HepG2 (cell line): ENCODE results near the gene VPS37D. TPM values are rescaled to one million over a fixed set of nuclear protein-coding genes. Genes with fewer than 3 reads are reported as not detected.

Experiments
- ATF7-NPFF ChIP-seq: sonication (generic); formaldehyde crosslinking; IDR thresholded peaks from 2 replicates; pipeline ENCODE4 v1.8.1; 2023; ENCODE audit warnings: mild to moderate bottlenecking, low read depth, missing genetic modification reagents, moderate library complexity
- ATRX ChIP-seq: sonication (generic); formaldehyde crosslinking; IDR thresholded peaks from 2 replicates; pipeline ENCODE4 v1.4.0; 2020; ENCODE audit warnings: missing genetic modification reagents, borderline replicate concordance
- CAMTA2 ChIP-seq: sonication (generic); formaldehyde crosslinking; IDR thresholded peaks from 2 replicates; pipeline ENCODE4 v1.4.0; 2020; ENCODE audit warnings: mild to moderate bottlenecking, missing genetic modification reagents, borderline replicate concordance
- ELF3 ChIP-seq: IDR thresholded peaks from 2 replicates; pipeline ENCODE4 v1.6.1; 2016; ENCODE audit warnings: missing genetic modification reagents, missing compliant biosample characterization
- FLYWCH1 ChIP-seq: sonication (generic); formaldehyde crosslinking; IDR thresholded peaks from 2 replicates; pipeline ENCODE4 v1.8.1; 2023; ENCODE audit warnings: mild to moderate bottlenecking, missing genetic modification reagents
- FOSL1 ChIP-seq: sonication (generic); formaldehyde crosslinking; IDR thresholded peaks from 2 replicates; pipeline ENCODE4 v1.9.0; 2021; ENCODE audit warnings: missing genetic modification reagents, borderline replicate concordance
- GABPA ChIP-seq, 2 experiments: IDR thresholded peaks; 2 replicates each; pipeline ENCODE4 v1.6.1; 2011 to 2016; ENCODE audit warnings: low read depth in 2 of 2, low read length in 1 of 2, missing biosample characterization in 1 of 2, missing genetic modification characterization in 1 of 2
- HNRNPH1 ChIP-seq: fragments of 200-400 bp; formaldehyde crosslinking; optimal IDR thresholded peaks from 2 replicates; pipeline ENCODE3; 2017; ENCODE audit warnings: mild to moderate bottlenecking, low read depth, low read length
- KDM2A ChIP-seq: sonication (generic); formaldehyde crosslinking; IDR thresholded peaks from 2 replicates; pipeline ENCODE4 v1.4.0; 2020; ENCODE audit warnings: low read depth, missing genetic modification reagents, borderline replicate concordance
- MAFG ChIP-seq: sonication (generic); formaldehyde crosslinking; IDR thresholded peaks from 2 replicates; pipeline ENCODE4 v1.5.1; 2020; ENCODE audit warnings: mild to moderate bottlenecking, missing genetic modification reagents
- MED8 ChIP-seq: sonication (generic); formaldehyde crosslinking; IDR thresholded peaks from 2 replicates; pipeline ENCODE4 v1.8.1; 2023; ENCODE audit warnings: mild to moderate bottlenecking, missing genetic modification reagents; ENCODE audit not compliant: insufficient replicate concordance
- MEIS1 ChIP-seq: sonication (generic); formaldehyde crosslinking; IDR thresholded peaks from 2 replicates; pipeline ENCODE4 v1.9.0; 2021; ENCODE audit warnings: mild to moderate bottlenecking, missing genetic modification reagents, moderate library complexity, borderline replicate concordance
- PPARG ChIP-seq: conservative IDR thresholded peaks from 2 replicates; pipeline ENCODE4 v1.6.1; 2016; ENCODE audit warnings: missing biosample characterization, missing genetic modification reagents
- SMAD3 ChIP-seq: sonication (generic); formaldehyde crosslinking; IDR thresholded peaks from 2 replicates; pipeline ENCODE4 v1.4.0; 2020; ENCODE audit warnings: missing genetic modification reagents
- YY1 ChIP-seq: IDR thresholded peaks from 2 replicates; pipeline ENCODE4 v1.6.1; 2011; ENCODE audit warnings: low read length, low read depth, moderate library complexity, mild to moderate bottlenecking; ENCODE audit not compliant: insufficient read depth, insufficient replicate concordance
- ZNF451 ChIP-seq: sonication (generic); formaldehyde crosslinking; IDR thresholded peaks from 2 replicates; pipeline ENCODE4 v1.5.0; 2020; ENCODE audit warnings: mild to moderate bottlenecking, missing genetic modification reagents
- ZNF577 ChIP-seq: sonication (generic); formaldehyde crosslinking; IDR thresholded peaks from 2 replicates; pipeline ENCODE4 v1.4.0; 2020; ENCODE audit warnings: mild to moderate bottlenecking, low read depth, missing genetic modification reagents, borderline replicate concordance
- polyA plus RNA-seq, 8 experiments: library from polyadenylated mRNA; depleted of rRNA in 3 of 8; stranded (reverse) in 7 of 8; unstranded in 1 of 8; fragments of >200 nt; fragmentation: Illumina TruSeq in 4 of 8; extraction: Trizol in 4 of 8; gene quantifications; 2 replicates each; pipeline versions ENCODE4 v1.2.1 to v1.2.3, GENCODE V29; 2011 to 2016; ENCODE audit warnings: low read depth in 4 of 8, missing spikeins in 1 of 8, mixed read lengths in 1 of 8; ENCODE audit not compliant: insufficient read depth in 1 of 8
- total RNA-seq, 5 experiments: library from RNA; depleted of rRNA; stranded (reverse); fragments of >200 nt; fragmentation: Illumina TruSeq; extraction: Trizol; gene quantifications; 2 replicates each; pipeline ENCODE4 v1.2.3, GENCODE V29; 2016; ENCODE audit warnings: low read depth in 1 of 5
- TF ChIP-seq, protein P1 (sequence below): sonication (generic); formaldehyde crosslinking; IDR thresholded peaks from 2 replicates; pipeline ENCODE4 v1.4.0; 2020; ENCODE audit warnings: missing genetic modification reagents
- TF ChIP-seq, protein P2 (sequence below): IDR thresholded peaks from 2 replicates; pipeline ENCODE4 v1.6.1; 2018; ENCODE audit warnings: missing genetic modification reagents
- TF ChIP-seq, protein P3 (sequence below): sonication (generic); formaldehyde crosslinking; IDR thresholded peaks from 2 replicates; pipeline ENCODE4 v1.5.1; 2020; ENCODE audit warnings: mild to moderate bottlenecking, missing genetic modification reagents, moderate library complexity
- TF ChIP-seq, protein P4 (sequence below): sonication (generic); formaldehyde crosslinking; IDR thresholded peaks from 2 replicates; pipeline ENCODE4 v1.4.0; 2020; ENCODE audit warnings: mild to moderate bottlenecking, missing genetic modification reagents
- TF ChIP-seq, protein P5 (sequence below): sonication (generic); formaldehyde crosslinking; IDR thresholded peaks from 2 replicates; pipeline ENCODE4 v1.4.0; 2020; ENCODE audit warnings: mild to moderate bottlenecking, low read depth, missing genetic modification reagents
- TF ChIP-seq, protein P6 (sequence below): IDR thresholded peaks from 2 replicates; pipeline ENCODE4 v1.6.1; 2016; ENCODE audit warnings: mild to moderate bottlenecking

Gene VPS37D
- total and polyA plus RNA-seq, 2 of the 13 experiments (the other 11 are each of a cell fraction or from before 2014, with no cell fraction given): 3.8 to 6.3 TPM

DNA sequence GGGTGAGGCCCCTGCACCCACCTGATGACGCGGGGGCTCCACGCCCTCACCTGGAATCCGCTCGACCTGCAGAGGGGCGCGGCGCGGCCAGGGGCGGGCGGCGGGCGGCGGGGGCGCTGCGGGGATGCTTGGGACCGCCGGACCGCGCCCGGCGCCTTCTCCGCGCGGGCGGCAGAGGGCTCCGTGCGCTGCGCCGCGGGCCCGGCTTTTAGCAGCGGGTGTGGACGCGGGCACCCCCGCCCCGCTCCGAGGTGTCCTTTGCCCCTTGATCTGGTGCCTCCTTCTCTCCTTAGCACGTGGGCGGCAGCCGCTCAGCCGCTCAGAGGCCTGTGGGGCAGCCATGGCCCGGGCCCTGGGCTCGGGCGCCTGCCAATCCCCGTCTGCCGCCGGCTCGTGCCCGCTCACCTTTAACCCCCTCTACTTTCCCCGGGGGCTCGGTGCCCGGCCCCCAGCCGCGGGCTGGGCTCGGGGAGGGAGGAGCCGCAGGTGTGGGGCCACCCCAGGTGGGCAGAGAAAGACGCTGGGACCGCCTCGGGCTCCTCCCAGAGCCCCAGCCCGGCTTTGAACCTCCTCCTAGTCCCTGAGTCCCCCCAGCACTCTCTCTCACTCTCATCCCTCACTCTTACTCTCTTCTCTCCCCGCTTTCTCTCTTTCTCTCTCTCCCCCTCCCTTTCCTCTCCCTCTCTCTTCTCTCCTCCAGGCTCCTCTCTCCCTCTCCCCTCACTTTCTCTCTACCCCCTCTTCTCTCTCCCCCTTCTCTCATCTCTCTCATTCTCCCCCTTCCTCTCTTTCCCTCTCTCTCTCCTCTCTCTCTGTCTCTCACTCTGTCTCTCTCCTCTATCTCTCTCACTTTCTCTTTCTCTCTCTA is 19.7 kb upstream of the VPS37D start (continued):
- TF ChIP-seq, protein P1, sequence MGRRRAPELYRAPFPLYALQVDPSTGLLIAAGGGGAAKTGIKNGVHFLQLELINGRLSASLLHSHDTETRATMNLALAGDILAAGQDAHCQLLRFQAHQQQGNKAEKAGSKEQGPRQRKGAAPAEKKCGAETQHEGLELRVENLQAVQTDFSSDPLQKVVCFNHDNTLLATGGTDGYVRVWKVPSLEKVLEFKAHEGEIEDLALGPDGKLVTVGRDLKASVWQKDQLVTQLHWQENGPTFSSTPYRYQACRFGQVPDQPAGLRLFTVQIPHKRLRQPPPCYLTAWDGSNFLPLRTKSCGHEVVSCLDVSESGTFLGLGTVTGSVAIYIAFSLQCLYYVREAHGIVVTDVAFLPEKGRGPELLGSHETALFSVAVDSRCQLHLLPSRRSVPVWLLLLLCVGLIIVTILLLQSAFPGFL (CRISPR knock-in tag): no peak
- TF ChIP-seq ZNF451 (CRISPR knock-in tag) (no peak), ELF3 (CRISPR knock-in tag) (0 out of 2 replicates have a peak, but pooled peaks have one; percentile 45), GABPA (IDR thresholded peaks at IDR 0.05; ENCODE audit: low read depth, low read length) (no peak), GABPA (CRISPR knock-in tag; IDR thresholded peaks at IDR 0.05; ENCODE audit: low read depth) (no peak), FOSL1 (CRISPR knock-in tag) (no peak), SMAD3 (CRISPR knock-in tag) (peak; percentile 49; the same call in 1 of the 2 replicates), CAMTA2 (no peak), KDM2A (CRISPR knock-in tag) (peak; percentile 59; the same call in 1 of the 2 replicates), ATRX (CRISPR knock-in tag) (no peak), ZNF577 (CRISPR knock-in tag) (no peak), MAFG (no peak), YY1 (peak; percentile 54), MEIS1 (CRISPR knock-in tag) (0 out of 2 replicates have a peak, but pooled peaks have one; percentile 56), FLYWCH1 (CRISPR knock-in tag) (no peak), MED8 (CRISPR knock-in tag) (peak; percentile 69), ATF7-NPFF (CRISPR knock-in tag) (no peak; the same call in 1 of the 2 replicates), PPARG (CRISPR knock-in tag) (peak; percentile 89), HNRNPH1 (no peak)
- TF ChIP-seq, protein P2, sequence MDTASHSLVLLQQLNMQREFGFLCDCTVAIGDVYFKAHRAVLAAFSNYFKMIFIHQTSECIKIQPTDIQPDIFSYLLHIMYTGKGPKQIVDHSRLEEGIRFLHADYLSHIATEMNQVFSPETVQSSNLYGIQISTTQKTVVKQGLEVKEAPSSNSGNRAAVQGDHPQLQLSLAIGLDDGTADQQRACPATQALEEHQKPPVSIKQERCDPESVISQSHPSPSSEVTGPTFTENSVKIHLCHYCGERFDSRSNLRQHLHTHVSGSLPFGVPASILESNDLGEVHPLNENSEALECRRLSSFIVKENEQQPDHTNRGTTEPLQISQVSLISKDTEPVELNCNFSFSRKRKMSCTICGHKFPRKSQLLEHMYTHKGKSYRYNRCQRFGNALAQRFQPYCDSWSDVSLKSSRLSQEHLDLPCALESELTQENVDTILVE (CRISPR knock-in tag): no peak
- TF ChIP-seq, protein P3, sequence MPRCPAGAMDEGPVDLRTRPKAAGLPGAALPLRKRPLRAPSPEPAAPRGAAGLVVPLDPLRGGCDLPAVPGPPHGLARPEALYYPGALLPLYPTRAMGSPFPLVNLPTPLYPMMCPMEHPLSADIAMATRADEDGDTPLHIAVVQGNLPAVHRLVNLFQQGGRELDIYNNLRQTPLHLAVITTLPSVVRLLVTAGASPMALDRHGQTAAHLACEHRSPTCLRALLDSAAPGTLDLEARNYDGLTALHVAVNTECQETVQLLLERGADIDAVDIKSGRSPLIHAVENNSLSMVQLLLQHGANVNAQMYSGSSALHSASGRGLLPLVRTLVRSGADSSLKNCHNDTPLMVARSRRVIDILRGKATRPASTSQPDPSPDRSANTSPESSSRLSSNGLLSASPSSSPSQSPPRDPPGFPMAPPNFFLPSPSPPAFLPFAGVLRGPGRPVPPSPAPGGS (CRISPR knock-in tag): no peak
- TF ChIP-seq, protein P4, sequence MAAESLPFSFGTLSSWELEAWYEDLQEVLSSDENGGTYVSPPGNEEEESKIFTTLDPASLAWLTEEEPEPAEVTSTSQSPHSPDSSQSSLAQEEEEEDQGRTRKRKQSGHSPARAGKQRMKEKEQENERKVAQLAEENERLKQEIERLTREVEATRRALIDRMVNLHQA (CRISPR knock-in tag): no peak
- TF ChIP-seq, protein P5, sequence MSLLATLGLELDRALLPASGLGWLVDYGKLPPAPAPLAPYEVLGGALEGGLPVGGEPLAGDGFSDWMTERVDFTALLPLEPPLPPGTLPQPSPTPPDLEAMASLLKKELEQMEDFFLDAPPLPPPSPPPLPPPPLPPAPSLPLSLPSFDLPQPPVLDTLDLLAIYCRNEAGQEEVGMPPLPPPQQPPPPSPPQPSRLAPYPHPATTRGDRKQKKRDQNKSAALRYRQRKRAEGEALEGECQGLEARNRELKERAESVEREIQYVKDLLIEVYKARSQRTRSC (CRISPR knock-in tag): no peak
- TF ChIP-seq, protein P6, sequence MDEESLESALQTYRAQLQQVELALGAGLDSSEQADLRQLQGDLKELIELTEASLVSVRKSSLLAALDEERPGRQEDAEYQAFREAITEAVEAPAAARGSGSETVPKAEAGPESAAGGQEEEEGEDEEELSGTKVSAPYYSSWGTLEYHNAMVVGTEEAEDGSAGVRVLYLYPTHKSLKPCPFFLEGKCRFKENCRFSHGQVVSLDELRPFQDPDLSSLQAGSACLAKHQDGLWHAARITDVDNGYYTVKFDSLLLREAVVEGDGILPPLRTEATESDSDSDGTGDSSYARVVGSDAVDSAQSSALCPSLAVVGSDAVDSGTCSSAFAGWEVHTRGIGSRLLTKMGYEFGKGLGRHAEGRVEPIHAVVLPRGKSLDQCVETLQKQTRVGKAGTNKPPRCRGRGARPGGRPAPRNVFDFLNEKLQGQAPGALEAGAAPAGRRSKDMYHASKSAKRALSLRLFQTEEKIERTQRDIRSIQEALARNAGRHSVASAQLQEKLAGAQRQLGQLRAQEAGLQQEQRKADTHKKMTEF: peak; percentile 87
